GM12878 (cell line): ENCODE data around the gene ASF1B. TPM values are rescaled to one million over a fixed set of nuclear protein-coding genes. Genes with fewer than 3 reads are reported as not detected.
A peak's percentile ranks its signal among the peaks of the same experiment; 100 is the strongest.

Experiments
- ATF7 ChIP-seq: fragments of 450-650 bp; IDR thresholded peaks from 2 replicates; pipeline ENCODE4 v1.6.1; 2016; ENCODE audit warnings: low read depth, mild to moderate bottlenecking
- EED ChIP-seq: sonication (generic); IDR thresholded peaks from 2 replicates; pipeline ENCODE4 v1.6.1; 2016; ENCODE audit warnings: antibody characterized with exemption, low read depth
- EGR1 ChIP-seq, 2 experiments: IDR thresholded peaks; 1 replicate in 1 of 2; 2 replicates in 1 of 2; pipeline ENCODE4 v1.6.1; 2011 to 2012; ENCODE audit warnings: low read depth in 2 of 2, low read length in 2 of 2, borderline replicate concordance in 1 of 2, mild to moderate bottlenecking in 1 of 2, moderate library complexity in 1 of 2
- EP300 ChIP-seq, 2 experiments: fragments of 150-350 bp in 1 of 2; IDR thresholded peaks; 2 replicates each; pipeline ENCODE4 v1.6.1; 2011 to 2012; ENCODE audit warnings: low read depth in 2 of 2, low read length in 2 of 2, borderline replicate concordance in 1 of 2, improper control_type of control experiment in 1 of 2, inconsistent platforms in 1 of 2; ENCODE audit not compliant: control insufficient read depth in 1 of 2
- FOXK2 ChIP-seq: fragments of 450-650 bp; IDR thresholded peaks from 2 replicates; pipeline ENCODE4 v1.6.1; 2017; ENCODE audit warnings: mild to moderate bottlenecking, moderate library complexity
- IRF3 ChIP-seq: fragments of 450-650 bp; IDR thresholded peaks from 2 replicates; pipeline ENCODE4 v1.6.1; 2014; ENCODE audit warnings: mild to moderate bottlenecking
- NR2F1 ChIP-seq: fragments of 450-650 bp; conservative IDR thresholded peaks from 2 replicates; pipeline ENCODE4 v1.6.1; 2017; ENCODE audit warnings: mild to moderate bottlenecking
- PRDM15 ChIP-seq: fragments of 450-650 bp; formaldehyde crosslinking; IDR thresholded peaks from 2 replicates; pipeline ENCODE4 v1.4.0; 2020; ENCODE audit warnings: mild to moderate bottlenecking, moderate library complexity
- RFX5 ChIP-seq: IDR thresholded peaks from 2 replicates; pipeline ENCODE4 v1.6.1; 2011; ENCODE audit warnings: low read depth, low read length, improper control_type of control experiment
- SKIL ChIP-seq: fragments of 450-650 bp; IDR thresholded peaks from 2 replicates; pipeline ENCODE4 v1.6.1; 2017; ENCODE audit warnings: mild to moderate bottlenecking, low read depth, inconsistent platforms; ENCODE audit not compliant: poor library complexity, severe bottlenecking
- SREBF2 ChIP-seq: IDR thresholded peaks from 2 replicates; pipeline ENCODE4 v1.6.1; 2012; ENCODE audit warnings: mild to moderate bottlenecking, low read length
- SUPT20H ChIP-seq: IDR thresholded peaks from 2 replicates; pipeline ENCODE4 v1.6.1; 2011; ENCODE audit warnings: low read depth, mild to moderate bottlenecking, low read length, moderate library complexity, borderline replicate concordance; ENCODE audit not compliant: control insufficient read depth
- TBL1XR1 ChIP-seq: IDR thresholded peaks from 2 replicates; pipeline ENCODE4 v1.6.1; 2012; ENCODE audit warnings: low read depth, low read length, improper control_type of control experiment
- TCF12 ChIP-seq: IDR thresholded peaks from 2 replicates; pipeline ENCODE4 v1.6.1; 2011; ENCODE audit warnings: low read depth, mild to moderate bottlenecking, low read length
- USF2 ChIP-seq: IDR thresholded peaks from 2 replicates; pipeline ENCODE4 v1.6.1; 2011; ENCODE audit warnings: low read depth, low read length, improper control_type of control experiment, borderline replicate concordance
- ZBTB4 ChIP-seq: fragments of 450-650 bp; formaldehyde crosslinking; IDR thresholded peaks from 2 replicates; pipeline ENCODE4 v1.4.0; 2022; ENCODE audit warnings: mild to moderate bottlenecking, moderate library complexity
- ZNF384 ChIP-seq: IDR thresholded peaks from 2 replicates; pipeline ENCODE4 v1.6.1; 2012; ENCODE audit warnings: low read depth, mild to moderate bottlenecking, low read length, improper control_type of control experiment, borderline replicate concordance
- polyA plus RNA-seq, 11 experiments: library from polyadenylated mRNA; depleted of rRNA in 4 of 11; unstranded in 6 of 11; stranded (reverse) in 5 of 11; fragments of >200 nt; fragmentation: Nextera tagmentation in 4 of 11; fragmentation: Illumina TruSeq in 1 of 11; extraction: Ambion mirVana in 4 of 11; extraction: Trizol in 1 of 11; gene quantifications; 1 replicate in 1 of 11; 2 replicates in 10 of 11; pipeline versions ENCODE4 v1.2.1 to v1.2.3, GENCODE V29; 2011 to 2016; ENCODE audit warnings: inconsistent platforms in 2 of 11, missing spikeins in 2 of 11, low read depth in 1 of 11
- total RNA-seq, 4 experiments: library from RNA; depleted of rRNA in 3 of 4; stranded (reverse); fragments of >200 nt in 3 of 4; fragmentation: Illumina TruSeq in 1 of 4; extraction: Trizol in 1 of 4; gene quantifications; 2 replicates each; pipeline versions ENCODE4 v1.2.1 to v1.2.3, GENCODE V29; 2013 to 2021

Gene ASF1B
- total and polyA plus RNA-seq, 10 of the 15 experiments (the other 5 are each of a cell fraction or from before 2014, with no cell fraction given), result 10.4 to 217 (median 90.2) TPM

- no peak for TF ChIP-seq PRDM15
- no peak for TF ChIP-seq RFX5
- TF ChIP-seq IRF3, result no peak
- peak; percentile 46; the same call in 1 of the 2 replicates for TF ChIP-seq FOXK2
- no peak for TF ChIP-seq TBL1XR1
- TF ChIP-seq ATF7, result peak; percentile 38; the same call in 1 of the 2 replicates
- peak; percentile 89 for TF ChIP-seq NR2F1
- TF ChIP-seq USF2, result no peak
- TF ChIP-seq ZBTB4 (CRISPR knock-in tag), result no peak
- no peak for TF ChIP-seq SUPT20H
- TF ChIP-seq EGR1 (IDR thresholded peaks at IDR 0.05; ENCODE audit: borderline replicate concordance in 1 of 2, low read depth in 2 of 2, low read length in 2 of 2), result peak in 1 of 2 experiments; percentile 53; a peak in 1 of 3 replicates
- no peak for TF ChIP-seq EP300 (IDR thresholded peaks at IDR 0.05; ENCODE audit: borderline replicate concordance in 1 of 2, control insufficient read depth in 1 of 2, low read depth in 2 of 2, low read length in 2 of 2)
- TF ChIP-seq SREBF2, result no peak
- no peak for TF ChIP-seq EED
- peak; percentile 81; the same call in 1 of the 2 replicates for TF ChIP-seq ZNF384
- no peak for TF ChIP-seq TCF12
- no peak for TF ChIP-seq SKIL
These were observed 55.2 kb downstream of the ASF1B start (continued) for GRCh38 chr19:14080887-14081796.
